Measurements from ENCODE around the gene SPEF1.

Gene SPEF1

GRCh38 chr20:3729811-3730540, 51.3 kb downstream of the SPEF1 start:
- ChIA-PET POLR2A (no interaction called here), CTCF (interaction anchor here (0.9 to 1.4 kb wide), 3 partner anchors 13 to 23 kb away, joined by 3 to 4 read pairs (median 3); no protein-coding TSS in a partner anchor)
- TF ChIP-seq CTCF (IDR thresholded peaks at IDR 0.05; ENCODE audit: control extremely low read depth, extremely low read depth, low read depth, missing control alignments) = no peak
- no peak for DNase-seq (ENCODE audit: extremely low spot score)

GRCh38 chr20:3729378-3729777, 51.9 kb downstream of the SPEF1 start:
- CTCF ChIA-PET = interaction anchor here (1.1 to 1.4 kb wide), 2 partner anchors 13 to 18 kb away, joined by 3 to 5 read pairs; no protein-coding TSS in a partner anchor
- DNase-seq (ENCODE audit: extremely low spot score) = no peak

GRCh38 chr20:3728876-3729275, 52.4 kb downstream of the SPEF1 start:
- CTCF ChIA-PET = interaction anchor here (1.1 to 1.4 kb wide), 2 partner anchors 12 to 18 kb away, joined by 3 to 5 read pairs; no protein-coding TSS in a partner anchor
- no peak for DNase-seq (ENCODE audit: extremely low spot score)
- TF ChIP-seq CTCF (IDR thresholded peaks at IDR 0.05; ENCODE audit: control extremely low read depth, extremely low read depth, low read depth, missing control alignments) = no peak
- POLR2A ChIA-PET = no interaction called here

More at GRCh38 chr20:3729378-3729777, 51.9 kb downstream of the SPEF1 start:
- TF ChIP-seq CTCF (IDR thresholded peaks at IDR 0.05; ENCODE audit: control extremely low read depth, extremely low read depth, low read depth, missing control alignments) = no peak
- POLR2A ChIA-PET = no interaction called here

GRCh38 chr20:3728354-3728753, 52.9 kb downstream of the SPEF1 start:
- ChIA-PET POLR2A (no interaction called here), CTCF (interaction anchor here (1.1 to 1.3 kb wide), 3 partner anchors 17 to 20 kb away, joined by 3 to 5 read pairs (median 3); no protein-coding TSS in a partner anchor)
- no peak for DNase-seq (ENCODE audit: extremely low spot score)
- no peak for TF ChIP-seq CTCF (IDR thresholded peaks at IDR 0.05; ENCODE audit: control extremely low read depth, extremely low read depth, low read depth, missing control alignments)
